Effector CD8-positive, alpha-beta T cell (primary cell): ENCODE measurements around the gene SOX18.

ENCODE experiments used
- DNase-seq: peaks from one replicate; lab custom pipeline; 2025; lab: John Stamatoyannopoulos, UW

Gene SOX18

GRCh38 chr20:64052987-64053840 lies 3.8 kb upstream of the SOX18 start:
- no peak for DNase-seq

GRCh38 chr20:64052326-64052722 lies 2.9 kb upstream of the SOX18 start:
- no peak for DNase-seq

- no peak for DNase-seq
Observed at GRCh38 chr20:64051561-64052325, 2.3 kb upstream of the SOX18 start.

GRCh38 chr20:64051033-64051452 lies 1.6 kb upstream of the SOX18 start:
- DNase-seq: no peak

- DNase-seq: no peak
Observed at GRCh38 chr20:64050261-64051032, 1.0 kb upstream of the SOX18 start.

- no peak for DNase-seq
Observed at GRCh38 chr20:64049878-64050260, 430 bp upstream of the SOX18 start.

GRCh38 chr20:64048402-64049044 lies 916 bp downstream of the SOX18 start:
- DNase-seq: no peak

- no peak for DNase-seq
Observed at GRCh38 chr20:64047968-64048401, 1.5 kb downstream of the SOX18 start.

GRCh38 chr20:64047046-64047389 lies 2.4 kb downstream of the SOX18 start:
- no peak for DNase-seq

- no peak for DNase-seq
Observed at GRCh38 chr20:64045346-64046011, 4.0 kb downstream of the SOX18 start.

GRCh38 chr20:64044484-64045247 lies 4.8 kb downstream of the SOX18 start:
- no peak for DNase-seq

- DNase-seq: no peak
Observed at GRCh38 chr20:64043768-64044167, 5.7 kb downstream of the SOX18 start.

GRCh38 chr20:64042054-64042781 lies 7.2 kb downstream of the SOX18 start:
- no peak for DNase-seq

GRCh38 chr20:64041781-64042053 lies 7.7 kb downstream of the SOX18 start:
- DNase-seq: no peak

- DNase-seq: no peak
Observed at GRCh38 chr20:64041040-64041780, 8.2 kb downstream of the SOX18 start.

- DNase-seq: no peak
Observed at GRCh38 chr20:64040231-64041039, 9.0 kb downstream of the SOX18 start.

GRCh38 chr20:64039293-64040160 lies 9.9 kb downstream of the SOX18 start:
- no peak for DNase-seq
